HUES6 (cell line): ENCODE measurements around the gene GSS.

Experiments
- H3K27ac ChIP-seq: 2 replicates; pipeline ENCODE4 v1.7.0; 2013; ENCODE audit warnings: low read depth, mild to moderate bottlenecking, low read length, inconsistent platforms
- H3K27me3 ChIP-seq: 2 replicates; pipeline ENCODE4 v1.6.1; 2013; ENCODE audit warnings: low read length; ENCODE audit not compliant: control insufficient read depth, insufficient read depth
- H3K36me3 ChIP-seq: 2 replicates; pipeline ENCODE4 v1.6.1; 2013; ENCODE audit warnings: low read length; ENCODE audit not compliant: control insufficient read depth, insufficient read depth
- H3K4me1 ChIP-seq: 2 replicates; pipeline ENCODE4 v1.6.1; 2013; ENCODE audit warnings: low read length; ENCODE audit not compliant: control insufficient read depth, insufficient read depth
- H3K4me3 ChIP-seq: 2 replicates; pipeline ENCODE4 v1.5.1; 2013; ENCODE audit warnings: low read depth, low read length
- H3K9ac ChIP-seq: one replicate; pipeline ENCODE4 v1.6.1; 2013; ENCODE audit warnings: mild to moderate bottlenecking, low read length
- H3K9me3 ChIP-seq: 2 replicates; pipeline ENCODE4 v1.6.1; 2013; ENCODE audit warnings: low read depth, low read length; ENCODE audit not compliant: control insufficient read depth, insufficient read depth

The GSS gene

GRCh38 chr20:34983995-34984735, 28.6 kb upstream of the GSS start:
- Histone ChIP-seq H3K27me3 (peaks cover 22% of the 10 kb centered on the region), H3K9me3 (no peaks in the 10 kb centered on the region), H3K9ac (no peak overlapping the region), H3K4me1 (peaks cover 49% of the 10 kb centered on the region), H3K4me3 (peak overlapping the region; percentile 25), H3K36me3 (no peaks in the 10 kb centered on the region), H3K27ac (no peak overlapping the region)

- H3K36me3 ChIP-seq, result no peaks in the 10 kb centered on the region
- no peak overlapping the region for H3K27ac ChIP-seq
- H3K4me1 ChIP-seq, result peaks cover 49% of the 10 kb centered on the region
- peak overlapping the region; percentile 25 for H3K4me3 ChIP-seq
- peaks cover 22% of the 10 kb centered on the region for H3K27me3 ChIP-seq
- no peaks in the 10 kb centered on the region for H3K9me3 ChIP-seq
- no peak overlapping the region for H3K9ac ChIP-seq
Measured at GRCh38 chr20:34983089-34983820, 27.6 kb upstream of the GSS start.

- Histone ChIP-seq H3K36me3 (no peaks in the 10 kb centered on the region), H3K9ac (no peak overlapping the region), H3K27me3 (peaks cover 22% of the 10 kb centered on the region), H3K9me3 (no peaks in the 10 kb centered on the region), H3K27ac (no peak overlapping the region), H3K4me1 (peaks cover 53% of the 10 kb centered on the region), H3K4me3 (no peak overlapping the region)
Measured at GRCh38 chr20:34982270-34983088, 26.9 kb upstream of the GSS start.

GRCh38 chr20:34980543-34981233, 25.1 kb upstream of the GSS start:
- Histone ChIP-seq H3K4me3 (no peak overlapping the region), H3K9ac (no peak overlapping the region), H3K4me1 (peaks cover 59% of the 10 kb centered on the region), H3K27me3 (peaks cover 15% of the 10 kb centered on the region), H3K36me3 (no peaks in the 10 kb centered on the region), H3K9me3 (no peaks in the 10 kb centered on the region), H3K27ac (no peak overlapping the region)

GRCh38 chr20:34979366-34980153, 24.0 kb upstream of the GSS start:
- Histone ChIP-seq H3K4me1 (peaks cover 52% of the 10 kb centered on the region), H3K27me3 (peaks cover 9% of the 10 kb centered on the region), H3K36me3 (no peaks in the 10 kb centered on the region), H3K9me3 (no peaks in the 10 kb centered on the region), H3K4me3 (no peak overlapping the region), H3K27ac (no peak overlapping the region), H3K9ac (no peak overlapping the region)

GRCh38 chr20:34978092-34978744, 22.6 kb upstream of the GSS start:
- no peaks in the 10 kb centered on the region for H3K9me3 ChIP-seq
- peaks cover 3% of the 10 kb centered on the region; the same call in 1 of the 2 replicates for H3K27me3 ChIP-seq
- H3K4me1 ChIP-seq, result peaks cover 38% of the 10 kb centered on the region
- no peak overlapping the region for H3K27ac ChIP-seq
- no peak overlapping the region for H3K9ac ChIP-seq
- no peak overlapping the region for H3K4me3 ChIP-seq
- H3K36me3 ChIP-seq, result no peaks in the 10 kb centered on the region

- Histone ChIP-seq H3K9me3 (no peaks in the 10 kb centered on the region), H3K27me3 (peaks cover 1% of the 10 kb centered on the region; the same call in 1 of the 2 replicates), H3K36me3 (no peaks in the 10 kb centered on the region), H3K4me3 (no peak overlapping the region), H3K9ac (no peak overlapping the region), H3K4me1 (peaks cover 33% of the 10 kb centered on the region), H3K27ac (no peak overlapping the region)
Measured at GRCh38 chr20:34977365-34978091, 21.9 kb upstream of the GSS start.

- Histone ChIP-seq H3K9me3 (no peaks in the 10 kb centered on the region), H3K9ac (no peak overlapping the region), H3K4me3 (no peak overlapping the region), H3K27me3 (no peaks in the 10 kb centered on the region), H3K27ac (no peak overlapping the region), H3K4me1 (peaks cover 27% of the 10 kb centered on the region), H3K36me3 (no peaks in the 10 kb centered on the region)
Measured at GRCh38 chr20:34976286-34976685, 20.7 kb upstream of the GSS start.

GRCh38 chr20:34974246-34974645, 18.6 kb upstream of the GSS start:
- Histone ChIP-seq H3K4me3 (no peak overlapping the region), H3K9me3 (no peaks in the 10 kb centered on the region), H3K27ac (no peak overlapping the region), H3K4me1 (peaks cover 11% of the 10 kb centered on the region), H3K9ac (no peak overlapping the region), H3K36me3 (no peaks in the 10 kb centered on the region), H3K27me3 (no peaks in the 10 kb centered on the region)
